GM23338 (cell line): ENCODE data around the gene TNIP1. TPM values are rescaled to one million over a fixed set of nuclear protein-coding genes. Genes with fewer than 3 reads are reported as not detected.
A peak's percentile ranks its signal among the peaks of the same experiment; 100 is the strongest.

Source experiments
- ATAC-seq: fragments of 200-7000 bp; cut with Tn5 transposase; 3 replicates; pipeline ENCODE4 v1.9.1; 2020
- DNase-seq: peaks from one replicate; pipeline ENCODE4 v3.0.0-alpha.2; 2015; ENCODE audit warnings: low spot score
- H2AFZ ChIP-seq: fragments of 200-600 bp; sonication (generic); 2 replicates; pipeline ENCODE4 v1.8.0; 2016; ENCODE audit warnings: antibody characterized with exemption, mild to moderate bottlenecking, moderate library complexity
- H3F3A ChIP-seq: fragments of 200-600 bp; sonication (generic); replicated peaks from 2 replicates; pipeline ENCODE4 v1.8.0; 2017; ENCODE audit warnings: antibody characterized with exemption, mixed run types, low read depth
- H3K27ac ChIP-seq: fragments of 200-600 bp; sonication (generic); 2 replicates; pipeline ENCODE4 v1.6.1; 2016; ENCODE audit warnings: low read depth
- H3K27me3 ChIP-seq: fragments of 200-600 bp; sonication (generic); 2 replicates; pipeline ENCODE4 v1.8.0; 2016; ENCODE audit warnings: mild to moderate bottlenecking, mixed run types, moderate library complexity; ENCODE audit not compliant: insufficient read depth
- H3K36me3 ChIP-seq: fragments of 200-600 bp; sonication (generic); 2 replicates; pipeline ENCODE4 v1.8.0; 2016; ENCODE audit warnings: mild to moderate bottlenecking; ENCODE audit not compliant: insufficient read depth
- H3K4me1 ChIP-seq: fragments of 200-600 bp; sonication (generic); 2 replicates; pipeline ENCODE4 v1.8.0; 2016; ENCODE audit warnings: mild to moderate bottlenecking, moderate library complexity; ENCODE audit not compliant: insufficient read depth
- H3K4me2 ChIP-seq: fragments of 200-600 bp; sonication (generic); 2 replicates; pipeline ENCODE4 v1.7.1; 2017; ENCODE audit warnings: mixed run types
- H3K4me3 ChIP-seq: fragments of 200-600 bp; sonication (generic); 2 replicates; pipeline ENCODE4 v1.6.1; 2016; ENCODE audit warnings: mixed run types
- H3K79me2 ChIP-seq: fragments of 200-600 bp; sonication (generic); replicated peaks from 2 replicates; pipeline ENCODE4 v1.8.0; 2017; ENCODE audit warnings: mild to moderate bottlenecking; ENCODE audit not compliant: insufficient read depth
- H3K9me2 ChIP-seq: fragments of 200-600 bp; sonication (generic); 2 replicates; pipeline ENCODE4 v1.8.0; 2017; ENCODE audit not compliant: insufficient read depth
- H4K20me1 ChIP-seq: fragments of 200-600 bp; sonication (generic); replicated peaks from 2 replicates; pipeline ENCODE4 v1.8.0; 2017; ENCODE audit warnings: mild to moderate bottlenecking; ENCODE audit not compliant: insufficient read depth
- H3K27ac Mint-ChIP-seq: 2 replicates; pipeline ENCODE4 v1.8.0; 2020; ENCODE audit warnings: inconsistent platforms, mild to moderate bottlenecking, moderate library complexity, mixed read lengths
- H3K27me3 Mint-ChIP-seq: 3 replicates; pipeline ENCODE4 v1.8.0; 2022; ENCODE audit warnings: low read depth, mild to moderate bottlenecking, moderate library complexity, mixed read lengths, inconsistent platforms; ENCODE audit not compliant: insufficient read depth, poor library complexity
- H3K36me3 Mint-ChIP-seq: 3 replicates; pipeline ENCODE4 v1.8.0; 2021; ENCODE audit warnings: low read depth, mild to moderate bottlenecking, inconsistent platforms, moderate library complexity, mixed read lengths
- H3K4me1 Mint-ChIP-seq: 3 replicates; pipeline ENCODE4 v1.8.0; 2020; ENCODE audit warnings: mild to moderate bottlenecking, inconsistent platforms, mixed read lengths
- H3K4me3 Mint-ChIP-seq: 3 replicates; pipeline ENCODE4 v1.8.0; 2021; ENCODE audit warnings: moderate library complexity, mild to moderate bottlenecking, inconsistent platforms, mixed read lengths
- H3K9me3 Mint-ChIP-seq: 3 replicates; pipeline ENCODE4 v1.8.0; 2020; ENCODE audit warnings: moderate library complexity, mild to moderate bottlenecking, inconsistent platforms, mixed read lengths
- CREB1 ChIP-seq: fragments of 250-450 bp; sonication (Bioruptor Pico); IDR thresholded peaks from 2 replicates; pipeline ENCODE4 v1.5.0; 2020; ENCODE audit warnings: low read depth, mild to moderate bottlenecking, moderate library complexity
- EZH2 ChIP-seq: fragments of 200-600 bp; sonication (generic); IDR thresholded peaks from one replicate; pipeline ENCODE4 v1.8.0; 2017; ENCODE audit warnings: antibody characterized with exemption, mild to moderate bottlenecking, low read depth; ENCODE audit not compliant: unreplicated experiment
- EZH2phosphoT487 ChIP-seq: fragments of 200-600 bp; sonication (generic); IDR thresholded peaks from one replicate; pipeline ENCODE4 v1.8.1; 2018; ENCODE audit warnings: antibody characterized with exemption; ENCODE audit not compliant: unreplicated experiment
- JUNB ChIP-seq: IDR thresholded peaks from one replicate; pipeline ENCODE4 v1.6.1; 2016; ENCODE audit warnings: antibody characterized with exemption; ENCODE audit not compliant: unreplicated experiment
- NANOG ChIP-seq: IDR thresholded peaks from 2 replicates; pipeline ENCODE4 v1.6.1; 2016; ENCODE audit warnings: antibody characterized with exemption, borderline replicate concordance
- POLR2AphosphoS5 ChIP-seq: IDR thresholded peaks from 2 replicates; pipeline ENCODE4 v1.6.1; 2016; ENCODE audit warnings: antibody characterized with exemption, low read depth
- ZNF114 ChIP-seq: fragments of 250-450 bp; sonication (Bioruptor Pico); IDR thresholded peaks from 2 replicates; pipeline ENCODE4 v1.5.0; 2020; ENCODE audit warnings: mild to moderate bottlenecking, moderate library complexity
- ZNF331 ChIP-seq: fragments of 250-450 bp; sonication (Bioruptor Pico); IDR thresholded peaks from 2 replicates; pipeline ENCODE4 v1.5.0; 2020; ENCODE audit warnings: low read depth, mild to moderate bottlenecking, moderate library complexity
- polyA plus RNA-seq: library from polyadenylated mRNA; unstranded; fragments of >200 nt; fragmentation: Nextera tagmentation; extraction: Ambion mirVana; gene quantifications from 2 replicates; pipeline ENCODE4 v1.2.1, GENCODE V29; 2016
- total RNA-seq: library from RNA; depleted of rRNA; stranded (reverse); fragments of >200 nt; shearing (Covaris generic); gene quantifications from 2 replicates; pipeline ENCODE4 v1.2.3, GENCODE V29; 2014
- TF ChIP-seq, protein P1 (sequence below): IDR thresholded peaks from 2 replicates; pipeline ENCODE4 v1.6.1; 2016; ENCODE audit warnings: antibody characterized with exemption
- TF ChIP-seq, protein P2 (sequence below): IDR thresholded peaks from one replicate; pipeline ENCODE4 v1.6.1; 2018; ENCODE audit warnings: antibody characterized with exemption; ENCODE audit not compliant: unreplicated experiment

TNIP1 gene
- total and polyA plus RNA-seq, 2 experiments from 2014 or later = 10.3 to 29.6 TPM

DNA sequence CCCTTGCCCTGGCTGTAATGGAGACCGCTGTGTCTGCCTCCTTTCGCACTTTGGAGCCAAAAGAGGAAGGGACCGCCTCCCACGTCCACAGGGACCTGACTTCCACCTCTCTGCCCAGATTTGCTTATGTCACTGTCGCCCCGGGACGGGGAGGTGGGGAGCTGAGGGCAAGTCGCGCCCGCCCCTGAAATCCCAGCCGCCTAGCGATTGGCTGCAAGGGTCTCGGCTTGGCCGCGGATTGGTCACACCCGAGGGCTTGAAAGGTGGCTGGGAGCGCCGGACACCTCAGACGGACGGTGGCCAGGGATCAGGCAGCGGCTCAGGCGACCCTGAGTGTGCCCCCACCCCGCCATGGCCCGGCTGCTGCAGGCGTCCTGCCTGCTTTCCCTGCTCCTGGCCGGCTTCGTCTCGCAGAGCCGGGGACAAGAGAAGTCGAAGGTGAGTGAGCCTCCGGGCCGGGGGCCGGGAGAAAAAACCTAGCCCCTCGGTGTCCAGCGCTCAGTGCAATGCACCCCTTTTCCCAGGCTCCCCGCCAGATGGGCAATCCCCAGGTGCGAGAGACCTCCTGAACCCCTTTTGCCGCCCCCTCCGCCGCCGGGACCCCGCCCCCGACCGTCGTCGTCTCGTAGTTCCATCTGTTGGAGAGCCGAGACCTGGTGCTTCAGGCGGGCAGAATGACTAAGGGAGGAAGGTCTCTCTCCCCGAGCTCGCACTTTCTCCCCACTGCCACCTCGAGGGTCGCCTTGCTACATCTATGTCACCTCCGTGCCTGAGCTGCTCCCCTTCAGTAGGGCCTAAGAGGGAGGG, 60.3 kb downstream of the TNIP1 start, which contains the start of gene GPX3:
TSS of gene GPX3 (plus strand) at position 288 of the 807 bp plus-strand sequence. CDS start at position 352, 64 bp downstream.
- Mint-ChIP-seq H3K4me1 (no peaks in the 10 kb centered on the region; the same call in 1 of the 3 replicates), H3K9me3 (no peaks in the 10 kb centered on the region), H3K27me3 (peaks cover 14% of the 10 kb centered on the region), H3K36me3 (no peaks in the 10 kb centered on the region), H3K27ac (no peak within 1 kb of the TSS), H3K4me3 (peak within 1 kb of the TSS; percentile 82)
- peak; percentile 97 for ATAC-seq
- peak within 1 kb of the TSS; percentile 94 for H3K4me2 ChIP-seq
- H3K27me3 ChIP-seq = peaks cover 15% of the 10 kb centered on the region; the same call in 1 of the 2 replicates
- no peaks in the 10 kb centered on the region for H3K9me2 ChIP-seq
- no peak within 1 kb of the TSS for H3K27ac ChIP-seq
- H4K20me1 ChIP-seq = peaks cover 3% of the 10 kb centered on the region; the same call in 1 of the 2 replicates
- no peaks in the 10 kb centered on the region for H3K36me3 ChIP-seq
- peak within 1 kb of the TSS; percentile 86 for H3K4me3 ChIP-seq
- peak; percentile 94 for DNase-seq
- no peaks in the 10 kb centered on the region for H3F3A ChIP-seq
- H2AFZ ChIP-seq = peak within 1 kb of the TSS; percentile 100
- TF ChIP-seq NANOG = no peak
- TF ChIP-seq POLR2AphosphoS5 = peak; percentile 95
- H3K4me1 ChIP-seq = peaks cover 4% of the 10 kb centered on the region; the same call in 1 of the 2 replicates
- H3K79me2 ChIP-seq = no peaks in the 10 kb centered on the region

DNA sequence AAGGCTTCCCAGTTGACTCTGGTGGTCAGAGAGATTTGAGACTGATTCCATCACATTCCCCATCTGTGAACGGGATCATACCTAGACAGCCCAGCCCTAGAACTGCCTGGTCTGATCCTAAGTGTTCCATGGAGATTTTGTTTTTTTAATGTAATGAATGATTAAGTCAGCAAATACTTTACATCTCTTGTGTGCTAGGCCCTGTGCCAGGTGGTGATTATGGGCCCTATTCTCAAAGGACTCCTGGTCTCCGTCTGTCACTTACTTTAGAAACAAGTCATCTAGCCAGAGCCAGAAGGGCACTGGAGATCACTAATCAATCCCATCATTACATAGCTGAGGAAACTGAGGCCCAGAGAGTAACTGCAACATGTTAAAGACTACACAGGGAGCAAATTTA, 61.5 kb downstream of the TNIP1 start:
- H3K36me3 Mint-ChIP-seq = no peaks in the 10 kb centered on the region
- Histone ChIP-seq H3K4me1 (peaks cover 4% of the 10 kb centered on the region; the same call in 1 of the 2 replicates), H4K20me1 (peaks cover 3% of the 10 kb centered on the region; the same call in 1 of the 2 replicates), H3K4me2 (no peak overlapping the region), H3K36me3 (no peaks in the 10 kb centered on the region), H3F3A (no peaks in the 10 kb centered on the region), H3K9me2 (no peaks in the 10 kb centered on the region), H3K27ac (no peak overlapping the region), H3K4me3 (no peak overlapping the region; the same call in 1 of the 2 replicates), H2AFZ (peak overlapping the region; percentile 100; the same call in 1 of the 2 replicates), H3K79me2 (no peaks in the 10 kb centered on the region), H3K27me3 (peaks cover 15% of the 10 kb centered on the region; the same call in 1 of the 2 replicates)
- ATAC-seq (no peak), DNase-seq (no peak)
- H3K27me3 Mint-ChIP-seq = peaks cover 14% of the 10 kb centered on the region
- no peaks in the 10 kb centered on the region for H3K9me3 Mint-ChIP-seq
- no peak overlapping the region for H3K27ac Mint-ChIP-seq
- H3K4me3 Mint-ChIP-seq = no peak overlapping the region
- no peaks in the 10 kb centered on the region; the same call in 1 of the 3 replicates for H3K4me1 Mint-ChIP-seq
- TF ChIP-seq ZNF331 (CRISPR knock-in tag) = no peak
- no peak for TF ChIP-seq POLR2AphosphoS5
- no peak for TF ChIP-seq CREB1 (CRISPR knock-in tag)
- no peak for TF ChIP-seq NANOG
- TF ChIP-seq JUNB = no peak
- TF ChIP-seq ZNF114 (CRISPR knock-in tag) = no peak
- TF ChIP-seq EZH2phosphoT487 = no peak
- TF ChIP-seq, protein P1, sequence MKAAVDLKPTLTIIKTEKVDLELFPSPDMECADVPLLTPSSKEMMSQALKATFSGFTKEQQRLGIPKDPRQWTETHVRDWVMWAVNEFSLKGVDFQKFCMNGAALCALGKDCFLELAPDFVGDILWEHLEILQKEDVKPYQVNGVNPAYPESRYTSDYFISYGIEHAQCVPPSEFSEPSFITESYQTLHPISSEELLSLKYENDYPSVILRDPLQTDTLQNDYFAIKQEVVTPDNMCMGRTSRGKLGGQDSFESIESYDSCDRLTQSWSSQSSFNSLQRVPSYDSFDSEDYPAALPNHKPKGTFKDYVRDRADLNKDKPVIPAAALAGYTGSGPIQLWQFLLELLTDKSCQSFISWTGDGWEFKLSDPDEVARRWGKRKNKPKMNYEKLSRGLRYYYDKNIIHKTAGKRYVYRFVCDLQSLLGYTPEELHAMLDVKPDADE = no peak
- TF ChIP-seq, protein P2, sequence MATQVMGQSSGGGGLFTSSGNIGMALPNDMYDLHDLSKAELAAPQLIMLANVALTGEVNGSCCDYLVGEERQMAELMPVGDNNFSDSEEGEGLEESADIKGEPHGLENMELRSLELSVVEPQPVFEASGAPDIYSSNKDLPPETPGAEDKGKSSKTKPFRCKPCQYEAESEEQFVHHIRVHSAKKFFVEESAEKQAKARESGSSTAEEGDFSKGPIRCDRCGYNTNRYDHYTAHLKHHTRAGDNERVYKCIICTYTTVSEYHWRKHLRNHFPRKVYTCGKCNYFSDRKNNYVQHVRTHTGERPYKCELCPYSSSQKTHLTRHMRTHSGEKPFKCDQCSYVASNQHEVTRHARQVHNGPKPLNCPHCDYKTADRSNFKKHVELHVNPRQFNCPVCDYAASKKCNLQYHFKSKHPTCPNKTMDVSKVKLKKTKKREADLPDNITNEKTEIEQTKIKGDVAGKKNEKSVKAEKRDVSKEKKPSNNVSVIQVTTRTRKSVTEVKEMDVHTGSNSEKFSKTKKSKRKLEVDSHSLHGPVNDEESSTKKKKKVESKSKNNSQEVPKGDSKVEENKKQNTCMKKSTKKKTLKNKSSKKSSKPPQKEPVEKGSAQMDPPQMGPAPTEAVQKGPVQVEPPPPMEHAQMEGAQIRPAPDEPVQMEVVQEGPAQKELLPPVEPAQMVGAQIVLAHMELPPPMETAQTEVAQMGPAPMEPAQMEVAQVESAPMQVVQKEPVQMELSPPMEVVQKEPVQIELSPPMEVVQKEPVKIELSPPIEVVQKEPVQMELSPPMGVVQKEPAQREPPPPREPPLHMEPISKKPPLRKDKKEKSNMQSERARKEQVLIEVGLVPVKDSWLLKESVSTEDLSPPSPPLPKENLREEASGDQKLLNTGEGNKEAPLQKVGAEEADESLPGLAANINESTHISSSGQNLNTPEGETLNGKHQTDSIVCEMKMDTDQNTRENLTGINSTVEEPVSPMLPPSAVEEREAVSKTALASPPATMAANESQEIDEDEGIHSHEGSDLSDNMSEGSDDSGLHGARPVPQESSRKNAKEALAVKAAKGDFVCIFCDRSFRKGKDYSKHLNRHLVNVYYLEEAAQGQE = no peak
- TF ChIP-seq EZH2 = no peak
